Right kidney (tissue), 1 donor: Measurements from ENCODE around the gene GLT6D1.

Experiments
- DNase-seq: peaks from one replicate; pipeline ENCODE4 v3.0.0-alpha.2; 2016

The GLT6D1 gene

GRCh38 chr9:135620558-135620957 is 18.8 kb downstream of the GLT6D1 start:
- no peak for DNase-seq

GRCh38 chr9:135619599-135619886 is 19.8 kb downstream of the GLT6D1 start:
- no peak for DNase-seq

GRCh38 chr9:135618866-135619598 is 20.3 kb downstream of the GLT6D1 start:
- no peak for DNase-seq

DNA sequence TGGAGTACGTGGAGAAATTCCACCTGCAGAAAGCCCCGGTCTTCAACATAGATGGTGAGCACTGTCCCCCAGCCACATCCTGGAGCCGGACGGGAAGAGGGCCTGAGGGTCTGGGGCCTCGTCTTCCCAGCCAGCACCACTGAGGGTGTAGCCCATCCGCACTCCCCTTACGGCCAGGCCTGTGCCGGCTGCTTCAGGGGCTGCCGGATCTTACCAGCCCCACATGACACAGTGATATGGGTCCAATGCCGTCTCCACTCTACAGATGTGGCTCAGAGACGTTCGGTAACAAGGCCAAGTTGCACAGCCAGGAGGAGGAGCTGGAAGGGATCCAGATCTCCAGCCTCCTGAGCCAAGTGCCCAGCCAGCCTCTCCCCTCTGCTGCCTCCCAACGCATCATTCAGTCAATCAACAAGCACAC is 21.3 kb downstream of the GLT6D1 start:
- no peak for DNase-seq

DNA sequence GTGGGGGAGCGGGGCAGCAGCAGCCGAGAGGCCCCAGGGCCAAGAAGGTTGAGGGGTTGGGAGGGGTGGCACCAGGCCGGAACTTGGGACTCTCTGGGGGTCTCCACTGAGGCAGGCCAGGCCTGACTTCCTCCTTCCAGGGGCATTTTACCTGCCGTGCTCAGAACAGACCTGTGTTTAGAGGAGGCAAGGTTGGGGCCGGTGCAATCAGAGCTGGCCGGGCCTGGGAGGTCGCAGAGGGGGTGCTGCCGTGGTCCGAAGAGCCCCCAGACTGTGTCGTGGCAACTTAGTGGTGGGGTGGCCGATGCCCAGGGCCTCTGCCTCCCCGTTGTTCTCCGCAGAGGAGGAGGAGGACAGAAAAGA is 21.8 kb downstream of the GLT6D1 start:
- no peak for DNase-seq

GRCh38 chr9:135616619-135617537 is 22.5 kb downstream of the GLT6D1 start:
- DNase-seq = no peak

DNA sequence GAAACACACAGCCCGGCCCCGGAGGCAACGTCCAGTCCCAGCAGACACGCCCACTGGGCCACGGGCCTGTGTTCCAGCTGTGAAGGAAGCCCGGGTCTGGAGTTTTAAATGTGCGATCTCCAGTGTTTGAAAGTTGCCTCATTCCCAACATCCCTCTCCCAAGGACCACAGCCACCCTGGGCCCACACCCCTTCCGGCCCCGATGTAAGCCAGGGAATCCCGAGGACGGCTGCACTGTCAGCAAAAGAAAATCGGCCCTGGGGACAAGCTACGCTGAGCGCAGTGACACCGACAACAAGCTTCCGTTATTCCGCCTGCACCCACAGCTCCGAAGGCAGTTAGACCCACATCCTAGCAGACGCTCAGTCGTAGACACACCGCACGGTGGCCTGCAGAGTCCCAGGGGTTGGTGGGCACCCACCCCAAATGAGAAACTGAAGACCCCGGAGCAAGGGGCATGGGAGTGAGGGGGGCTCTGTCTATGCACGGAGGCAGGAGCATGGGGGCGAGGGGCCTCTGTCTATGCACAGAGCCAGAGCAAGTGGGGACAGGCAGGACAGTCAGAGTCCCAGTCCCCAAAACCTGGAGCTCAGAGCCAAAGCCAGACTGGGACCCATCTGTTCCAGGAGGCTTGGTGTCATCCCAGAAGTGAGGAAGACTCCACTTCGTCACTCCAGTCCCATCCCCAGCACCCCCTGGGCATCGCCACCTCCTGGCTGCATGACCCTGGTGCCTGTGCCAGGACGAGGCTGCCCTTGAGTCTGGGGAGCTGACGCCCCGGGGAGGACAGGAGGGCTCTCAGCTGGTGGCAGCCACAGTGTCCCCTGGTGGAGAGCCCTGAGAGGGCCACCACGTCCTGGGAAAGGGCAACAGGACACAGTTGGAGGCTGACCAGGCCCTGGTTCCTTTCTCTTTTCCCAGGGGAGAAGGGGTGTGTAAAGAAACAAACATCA is 23.4 kb downstream of the GLT6D1 start:
- no peak for DNase-seq

GRCh38 chr9:135614821-135615665 is 24.3 kb downstream of the GLT6D1 start:
- no peak for DNase-seq

- DNase-seq = no peak
Measured at GRCh38 chr9:135613946-135614805, 25.2 kb downstream of the GLT6D1 start.

GRCh38 chr9:135612981-135613910 is 26.1 kb downstream of the GLT6D1 start:
- no peak for DNase-seq

DNA sequence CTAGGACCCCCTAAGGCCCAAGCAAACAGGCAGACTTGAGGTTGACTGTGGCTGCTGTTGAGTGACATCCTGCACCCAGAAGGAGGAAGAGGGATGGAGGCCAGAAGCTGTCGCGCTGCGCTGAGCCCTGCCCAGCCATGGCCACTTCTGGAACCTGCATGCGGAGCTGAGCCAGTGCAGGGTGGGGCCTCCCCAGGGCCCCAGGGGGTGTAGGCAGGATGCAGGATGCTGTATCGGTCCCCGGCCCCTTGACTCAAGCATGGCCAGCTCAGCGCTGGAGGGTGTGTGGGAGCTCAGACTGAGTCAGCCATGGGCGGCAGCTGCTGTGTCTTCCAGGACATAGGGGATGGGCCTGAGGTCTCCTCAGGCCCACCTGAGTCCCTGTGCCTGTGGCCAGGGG is 26.9 kb downstream of the GLT6D1 start:
- no peak for DNase-seq

DNA sequence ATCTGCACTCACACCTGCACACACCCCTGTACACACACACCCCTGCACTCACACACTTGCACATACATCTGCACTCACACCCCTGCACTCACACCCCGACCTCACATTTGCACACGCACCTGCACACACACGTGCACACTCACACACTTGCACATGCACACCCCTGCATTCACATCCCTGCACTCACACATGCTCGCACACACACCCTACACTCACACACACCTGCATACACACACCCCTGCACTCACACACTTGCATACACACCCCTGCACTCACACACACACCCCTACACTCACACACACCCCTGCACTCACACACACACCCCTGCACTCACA is 27.5 kb downstream of the GLT6D1 start:
- DNase-seq = no peak

DNA sequence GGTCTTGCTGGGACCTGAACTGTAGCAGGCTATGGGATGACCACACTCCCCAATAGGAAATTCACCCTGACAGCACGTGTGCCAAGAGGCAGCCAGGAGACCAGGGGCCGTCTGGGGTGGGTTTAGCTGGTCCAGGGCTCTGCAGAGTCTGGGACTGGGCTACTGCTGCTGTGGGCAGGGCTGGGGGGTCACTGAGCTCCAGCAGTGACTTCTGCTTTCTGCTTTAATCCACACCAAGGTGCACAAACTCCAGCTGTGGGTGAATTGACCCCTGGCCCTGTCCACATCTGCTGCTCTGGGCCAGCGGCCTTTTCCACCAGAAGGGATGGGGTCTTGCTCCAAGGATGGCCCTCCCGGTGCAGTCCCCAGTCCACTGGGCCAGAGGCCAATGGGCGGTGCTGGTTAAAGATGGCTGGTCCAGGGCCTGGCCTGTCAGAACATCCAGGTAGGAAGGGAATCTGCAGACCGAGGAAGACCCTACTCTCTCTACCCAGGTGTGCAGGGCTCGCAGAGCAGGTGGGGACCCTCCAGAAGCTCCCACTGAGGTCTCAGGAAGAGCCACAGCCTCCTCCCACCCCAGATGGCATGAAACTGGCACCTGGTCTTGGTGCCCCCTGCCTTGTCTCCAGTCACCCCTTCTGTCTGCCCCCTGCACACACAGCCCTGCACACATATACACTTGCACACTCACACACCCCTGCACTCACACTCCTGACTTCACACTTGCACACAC is 28.0 kb downstream of the GLT6D1 start:
- no peak for DNase-seq

GRCh38 chr9:135610290-135611141 is 28.8 kb downstream of the GLT6D1 start:
- DNase-seq = no peak

DNA sequence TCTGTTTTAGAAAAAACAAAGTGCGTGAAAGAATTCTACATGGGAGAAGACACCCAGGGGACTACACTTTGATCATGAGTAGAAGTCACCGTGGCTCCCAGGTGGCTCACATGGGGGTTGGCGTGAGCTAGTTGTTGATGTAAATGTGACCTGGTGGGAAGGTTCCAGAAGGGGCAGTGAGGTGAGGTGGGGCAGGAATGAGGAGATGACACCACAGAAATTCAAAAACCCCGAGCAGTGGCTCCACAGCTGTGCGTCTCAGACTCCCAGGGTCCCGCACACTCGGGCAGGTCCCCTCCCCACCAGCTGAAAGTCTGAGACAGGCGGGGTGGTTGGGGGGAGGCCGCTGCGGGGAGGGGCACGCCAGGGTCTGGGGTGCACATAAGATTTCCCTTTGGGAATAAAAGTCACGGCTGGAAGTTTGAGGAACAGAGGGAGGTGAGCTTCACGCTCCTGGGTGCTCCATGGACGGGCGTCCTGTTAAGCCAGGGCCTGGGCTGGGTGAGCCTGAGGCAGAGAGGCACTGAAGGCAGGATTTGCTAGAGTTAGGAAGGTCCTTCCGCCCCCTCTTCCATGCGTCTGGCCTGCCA is 29.9 kb downstream of the GLT6D1 start:
- DNase-seq = no peak

DNA sequence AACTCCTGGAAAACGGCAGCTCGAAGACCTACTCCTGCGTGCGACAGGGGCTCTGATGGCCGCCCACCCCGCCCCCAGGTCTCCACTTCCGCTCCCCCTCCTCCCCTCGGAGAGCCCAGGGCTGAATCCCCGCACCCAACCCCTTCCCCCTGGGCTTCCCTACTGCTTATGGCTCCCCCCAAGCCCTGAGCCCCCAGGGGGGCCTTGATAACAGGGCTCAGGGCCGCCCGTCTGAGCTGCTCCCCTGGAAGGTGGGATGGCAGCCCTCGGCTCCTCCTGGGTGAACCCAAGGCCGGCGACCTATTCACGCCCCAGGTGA is 30.4 kb downstream of the GLT6D1 start:
- no peak for DNase-seq

DNA sequence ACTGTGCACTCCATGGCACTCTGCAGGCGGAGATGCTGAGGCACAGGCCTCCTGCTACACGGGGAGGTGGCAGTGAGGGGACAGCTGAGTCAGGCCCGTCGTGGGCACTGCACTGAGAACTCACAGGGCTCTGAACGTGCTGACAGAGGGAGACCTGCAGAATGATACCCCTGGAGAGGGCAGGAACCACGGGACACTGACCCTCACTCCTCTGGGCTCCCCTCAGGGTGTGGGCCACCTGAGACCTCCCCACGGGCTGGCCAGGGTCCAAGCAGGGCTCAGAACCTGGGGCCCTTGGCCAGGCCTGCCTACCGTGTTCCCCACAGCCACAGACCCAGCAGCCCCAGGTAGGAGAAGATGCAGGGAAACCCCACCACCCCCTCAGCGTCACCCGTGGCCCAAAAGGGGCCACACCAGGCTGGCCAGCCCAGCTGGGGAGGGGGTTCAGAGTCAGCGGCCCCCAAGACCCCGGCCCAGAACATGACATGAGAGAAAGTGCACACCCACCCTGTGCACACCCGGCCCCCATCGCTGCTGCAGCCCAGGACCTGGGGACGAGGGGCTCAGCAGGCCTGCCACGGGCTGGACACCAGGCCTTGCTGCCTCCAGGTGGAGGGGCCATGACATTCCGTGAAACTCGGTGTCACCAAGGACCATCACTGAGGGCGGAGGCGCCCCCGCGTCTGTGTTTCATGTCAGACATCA is 30.9 kb downstream of the GLT6D1 start:
- no peak for DNase-seq
